SK-N-SH (cell line): ENCODE measurements around the gene ARCN1. TPM values are rescaled to one million over a fixed set of nuclear protein-coding genes. Genes with fewer than 3 reads are reported as not detected.

Source experiments
- CTCF ChIA-PET: fragments of 300-600, 350-600 bp; formaldehyde crosslinking; extraction: SDS; loops from one replicate; lab custom pipeline; 2021; lab: Yijun Ruan, JAX
- POLR2A ChIA-PET: fragments of 350-600 bp; sonication (Branson Sonifier 250); formaldehyde crosslinking; extraction: SDS; loops from one replicate; lab custom pipeline; 2020; ENCODE audit warnings: antibody characterized with exemption, inconsistent platforms; lab: Yijun Ruan, JAX
- DNase-seq: peaks from one replicate; pipeline ENCODE4 v3.0.0; 2012
- H2AFZ ChIP-seq: fragments of 200-600 bp; sonication (generic); 2 replicates; pipeline ENCODE4 v1.8.1; 2016; ENCODE audit warnings: antibody characterized with exemption, mild to moderate bottlenecking, low read depth
- H3F3A ChIP-seq: fragments of 200-600 bp; sonication (generic); replicated peaks from 2 replicates; pipeline ENCODE3; 2016; ENCODE audit warnings: antibody characterized with exemption, mild to moderate bottlenecking; ENCODE audit not compliant: insufficient read depth
- H3K27ac ChIP-seq, 2 experiments: fragments of 200-500 bp in 1 of 2; fragments of 200-600 bp in 1 of 2; sonication (Bioruptor generic) in 1 of 2; sonication (generic), shearing (Covaris generic) in 1 of 2; 2 replicates each; pipeline versions ENCODE4 v1.5.1 to v1.6.1; 2014 to 2016; ENCODE audit warnings: low read depth in 2 of 2, inconsistent platforms in 1 of 2, low read length in 1 of 2, mild to moderate bottlenecking in 1 of 2, mixed read lengths in 1 of 2
- H3K27me3 ChIP-seq: fragments of 200-600 bp; sonication (generic), shearing (Covaris generic); 2 replicates; pipeline ENCODE4 v1.6.1; 2016; ENCODE audit warnings: mixed run types; ENCODE audit not compliant: insufficient read depth
- H3K36me3 ChIP-seq, 2 experiments: fragments of 200-500 bp in 1 of 2; fragments of 200-600 bp in 1 of 2; sonication (Bioruptor generic) in 1 of 2; sonication (generic) in 1 of 2; replicated peaks in 1 of 2; 2 replicates each; pipeline versions ENCODE3 to v1.5.1; 2014 to 2016; ENCODE audit warnings: low read length in 1 of 2, mild to moderate bottlenecking in 1 of 2; ENCODE audit not compliant: insufficient read depth in 2 of 2, control insufficient read depth in 1 of 2
- H3K4me1 ChIP-seq, 2 experiments: fragments of 200-500 bp in 1 of 2; fragments of 200-600 bp in 1 of 2; sonication (Bioruptor generic) in 1 of 2; sonication (generic), shearing (Covaris generic) in 1 of 2; 2 replicates each; pipeline versions ENCODE4 v1.5.1 to v1.6.1; 2014 to 2016; ENCODE audit warnings: low read depth in 1 of 2, low read length in 1 of 2, mixed run types in 1 of 2; ENCODE audit not compliant: insufficient read depth in 2 of 2, control insufficient read depth in 1 of 2
- H3K4me2 ChIP-seq: fragments of 200-600 bp; sonication (generic), shearing (Covaris generic); 2 replicates; pipeline ENCODE4 v1.6.1; 2017; ENCODE audit warnings: mixed run types
- H3K4me3 ChIP-seq, 2 experiments: fragments of 200-500 bp in 1 of 2; fragments of 200-600 bp in 1 of 2; sonication (Bioruptor generic) in 1 of 2; sonication (generic), shearing (Covaris generic) in 1 of 2; 2 replicates each; pipeline versions ENCODE4 v1.5.1 to v1.8.1; 2014 to 2016; ENCODE audit warnings: low read depth in 2 of 2, inconsistent platforms in 1 of 2, low read length in 1 of 2, mild to moderate bottlenecking in 1 of 2, mixed read lengths in 1 of 2, moderate library complexity in 1 of 2
- H3K79me2 ChIP-seq: fragments of 200-600 bp; sonication (generic); 2 replicates; pipeline ENCODE4 v1.8.1; 2017; ENCODE audit warnings: mild to moderate bottlenecking; ENCODE audit not compliant: insufficient read depth
- H3K9ac ChIP-seq: fragments of 200-600 bp; sonication (generic); 2 replicates; pipeline ENCODE4 v1.6.1; 2017; ENCODE audit warnings: mixed run types
- H3K9me2 ChIP-seq: fragments of 200-600 bp; sonication (generic); 2 replicates; pipeline ENCODE4 v1.6.1; 2017; ENCODE audit warnings: mixed run types
- H3K9me3 ChIP-seq: fragments of 200-600 bp; sonication (generic); 2 replicates; pipeline ENCODE4 v1.6.1; 2017; ENCODE audit warnings: mixed run types, mild to moderate bottlenecking, moderate library complexity
- H4K20me1 ChIP-seq: fragments of 200-600 bp; sonication (generic); 2 replicates; pipeline ENCODE4 v1.6.1; 2017; ENCODE audit warnings: mild to moderate bottlenecking, mixed run types; ENCODE audit not compliant: insufficient read depth
- CHD2 ChIP-seq: fragments of 150-350 bp; IDR thresholded peaks from 2 replicates; pipeline ENCODE4 v1.6.1; 2018; ENCODE audit warnings: low read length; ENCODE audit not compliant: partially characterized antibody
- CTCF ChIP-seq: fragments of 200-600 bp; sonication (generic); IDR thresholded peaks from 2 replicates; pipeline ENCODE4 v1.6.1; 2017; ENCODE audit warnings: antibody characterized with exemption, mild to moderate bottlenecking, moderate library complexity
- ELF1 ChIP-seq: IDR thresholded peaks from 2 replicates; pipeline ENCODE4 v1.4.0; 2012
- FOXJ3 ChIP-seq: sonication (generic); formaldehyde crosslinking; IDR thresholded peaks from 2 replicates; pipeline ENCODE4 v1.5.1; 2020; ENCODE audit warnings: mild to moderate bottlenecking, missing genetic modification reagents
- GATA2 ChIP-seq: sonication (generic); formaldehyde crosslinking; IDR thresholded peaks from 2 replicates; pipeline ENCODE4 v1.5.0; 2020; ENCODE audit warnings: mild to moderate bottlenecking, missing genetic modification reagents
- IRF3 ChIP-seq: fragments of 150-350 bp; IDR thresholded peaks from 2 replicates; pipeline ENCODE4 v1.6.1; 2016; ENCODE audit warnings: mild to moderate bottlenecking, low read depth, low read length
- JUND ChIP-seq: IDR thresholded peaks from 2 replicates; pipeline ENCODE4 v1.4.0; 2012
- MEF2A ChIP-seq: IDR thresholded peaks from 2 replicates; pipeline ENCODE4 v1.4.0; 2012; ENCODE audit warnings: low read depth, borderline replicate concordance
- NFIC ChIP-seq: IDR thresholded peaks from 2 replicates; pipeline ENCODE4 v1.4.0; 2012; ENCODE audit warnings: borderline replicate concordance
- PBX3 ChIP-seq: IDR thresholded peaks from 2 replicates; pipeline ENCODE4; 2012
- RAD21 ChIP-seq: IDR thresholded peaks from 2 replicates; pipeline ENCODE4 v1.6.1; 2012; ENCODE audit warnings: mild to moderate bottlenecking, low read length
- RCOR1 ChIP-seq: fragments of 150-350 bp; IDR thresholded peaks from 2 replicates; pipeline ENCODE4 v1.6.1; 2017; ENCODE audit warnings: antibody characterized with exemption, low read length
- RFX5 ChIP-seq: IDR thresholded peaks from 2 replicates; pipeline ENCODE4 v1.6.1; 2012; ENCODE audit warnings: mild to moderate bottlenecking, improper control_type of control experiment, low read length
- RXRA ChIP-seq: IDR thresholded peaks from 2 replicates; pipeline ENCODE4 v1.4.0; 2012; ENCODE audit warnings: low read depth, mild to moderate bottlenecking, borderline replicate concordance
- SIN3A ChIP-seq: IDR thresholded peaks from 2 replicates; pipeline ENCODE4 v1.6.1; 2012; ENCODE audit warnings: low read depth, mild to moderate bottlenecking, low read length, moderate library complexity, borderline replicate concordance
- SMC3 ChIP-seq: IDR thresholded peaks from 2 replicates; pipeline ENCODE4 v1.6.1; 2012; ENCODE audit warnings: low read depth, low read length, improper control_type of control experiment
- USF1 ChIP-seq: IDR thresholded peaks from 2 replicates; pipeline ENCODE4 v1.4.0; 2012; ENCODE audit warnings: low read depth, borderline replicate concordance
- WGBS: methylation state at CpG from one replicate; pipeline ENCODE4 v1.1.6; 2017; ENCODE audit warnings: low lambda C conversion rate; 5-methylcytosine and 5-hydroxymethylcytosine counted together
- polyA plus RNA-seq, 3 experiments: library from polyadenylated mRNA; depleted of rRNA; stranded (reverse); fragments of >200 nt; gene quantifications; 2 replicates each; pipeline ENCODE4 v1.2.3, GENCODE V29; 2012

ARCN1 gene
- polyA plus RNA-seq, 1 of the 3 experiments (the other 2 are of a cell fraction), result 128 TPM

- H3K9me2 ChIP-seq, result no peaks in the 10 kb centered on the region
- TF ChIP-seq USF1 (no peak), RAD21 (no peak), RXRA (no peak), JUND (no peak), CHD2 (no peak), MEF2A (no peak), PBX3 (no peak), SMC3 (no peak), RFX5 (no peak), RCOR1 (no peak), SIN3A (no peak), ELF1 (no peak), CTCF (no peak)
- 0 out of 2 replicates have a peak, but pooled peaks cover 9% of the 10 kb centered on the region for H4K20me1 ChIP-seq
- no peaks in the 10 kb centered on the region for H3K9me3 ChIP-seq
- peaks cover 54% of the 10 kb centered on the region for H3F3A ChIP-seq
- no peak overlapping the region for H3K9ac ChIP-seq
- no peak overlapping the region for H2AFZ ChIP-seq
- H3K27me3 ChIP-seq, result no peaks in the 10 kb centered on the region
- H3K4me3 ChIP-seq, result no peak overlapping the region
- peaks cover 0 to 11% of the 10 kb centered on the region in 2 experiments; a peak in 2 of 4 replicates for H3K4me1 ChIP-seq
- H3K27ac ChIP-seq, result no peak overlapping the region
- WGBS, result 95% methylated on average over 9 of the region's 9 CpGs
- H3K36me3 ChIP-seq, result peaks cover 65 to 94% of the 10 kb centered on the region in 2 experiments
- ChIA-PET POLR2A (no interaction called here), CTCF (interaction anchor here (1.0 to 10.8 kb wide), 5 partner anchors 14 to 69 kb away, joined by 3 to 79 read pairs (median 9); partner anchors contain the start of gene ARCN1)
- H3K79me2 ChIP-seq, result peaks cover 34% of the 10 kb centered on the region; the same call in 1 of the 2 replicates
- no peak overlapping the region for H3K4me2 ChIP-seq
- no peak for DNase-seq
Measured at GRCh38 chr11:118597556-118597955, 25.3 kb downstream of the ARCN1 start.

- Histone ChIP-seq H4K20me1 (no peaks in the 10 kb centered on the region), H3K27ac (no peak overlapping the region; a peak in 1 of 4 replicates), H3K9me3 (no peaks in the 10 kb centered on the region), H3K4me3 (no peak overlapping the region), H3K27me3 (no peaks in the 10 kb centered on the region), H2AFZ (no peak overlapping the region), H3K4me1 (peaks cover 22 to 26% of the 10 kb centered on the region in 2 experiments), H3K79me2 (0 out of 2 replicates have a peak, but pooled peaks cover 3% of the 10 kb centered on the region), H3K4me2 (no peak overlapping the region), H3K36me3 (peaks cover 39 to 60% of the 10 kb centered on the region in 2 experiments), H3K9me2 (no peaks in the 10 kb centered on the region), H3K9ac (no peak overlapping the region), H3F3A (peaks cover 54% of the 10 kb centered on the region)
- POLR2A ChIA-PET, result no interaction called here
- DNase-seq, result no peak
- CTCF ChIA-PET, result interaction anchor here (0.8 to 10.8 kb wide), 5 partner anchors 8 to 87 kb away, joined by 3 to 79 read pairs (median 4); no protein-coding TSS in a partner anchor
- 92% methylated on average over 3 of the region's 3 CpGs for WGBS
- no peak for TF ChIP-seq ELF1
- no peak for TF ChIP-seq IRF3
- TF ChIP-seq USF1, result no peak
- no peak for TF ChIP-seq FOXJ3 (CRISPR knock-in tag)
- TF ChIP-seq PBX3, result no peak
- no peak for TF ChIP-seq SIN3A
- no peak for TF ChIP-seq GATA2
- TF ChIP-seq NFIC, result no peak
Measured at GRCh38 chr11:118602331-118602730, 30.1 kb downstream of the ARCN1 start.
